ENCODE measurements around the gene SUCNR1. TPM values are rescaled to one million over a fixed set of nuclear protein-coding genes. Genes with fewer than 3 reads are reported as not detected.
"Not testable (repeated sequence)": the region's sequence is repeated elsewhere in the genome, so short reads cannot be mapped to it uniquely, and the experiment has no call there.

Gene SUCNR1
- polyA plus RNA-seq, 3 donors from 2014 or later, result 0.06 to 0.12 TPM; not detected in 1

DNA sequence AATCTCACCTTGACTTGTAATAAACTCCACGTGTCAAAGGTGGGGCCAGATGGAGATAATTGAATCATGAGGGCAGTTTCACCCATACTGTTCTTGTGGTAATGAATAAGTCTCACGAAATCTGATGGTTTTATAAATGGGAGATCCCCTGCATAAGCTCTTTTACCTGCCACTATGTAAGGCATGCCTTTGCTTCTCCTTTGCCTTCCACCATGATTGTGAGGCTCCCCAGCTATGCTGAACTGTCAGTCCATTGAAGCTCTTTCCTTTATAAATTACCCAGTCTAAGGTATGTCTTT, 45.5 kb downstream of the SUCNR1 start:
- Mint-ChIP-seq H3K4me3 (no peak overlapping the region), H3K27me3 (ENCODE audit: low read depth in 3 of 3) (no peaks in the 10 kb centered on the region), H3K36me3 (no peaks in the 10 kb centered on the region), H3K4me1 (no peaks in the 10 kb centered on the region), H3K27ac (peak overlapping the region in 1 of 6 donors; percentile 29), H3K9me3 (no peaks in the 10 kb centered on the region)
- DNase-seq, result no peak

DNA sequence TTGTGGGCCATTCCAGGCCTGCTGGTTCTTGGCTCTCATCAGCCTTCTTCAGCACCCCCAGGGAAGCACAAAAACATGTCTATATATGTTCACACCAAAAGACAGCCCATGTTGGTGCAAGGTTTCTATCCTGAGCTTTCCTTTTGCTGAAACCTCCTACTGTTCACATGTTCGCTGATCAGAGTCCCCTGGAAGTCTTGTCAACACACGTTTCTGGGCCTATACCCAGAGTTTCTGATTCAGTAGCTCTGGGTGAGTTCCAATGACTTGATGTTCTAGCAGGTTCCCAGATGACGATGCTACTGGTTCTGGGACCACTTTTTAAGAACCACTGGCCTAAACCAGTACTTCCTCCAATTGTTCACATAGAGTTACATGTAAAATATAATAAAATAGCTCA, 46.0 kb downstream of the SUCNR1 start:
- Mint-ChIP-seq H3K4me1 (no peaks in the 10 kb centered on the region), H3K27ac (peak overlapping the region in 1 of 6 donors; percentile 29)

DNA sequence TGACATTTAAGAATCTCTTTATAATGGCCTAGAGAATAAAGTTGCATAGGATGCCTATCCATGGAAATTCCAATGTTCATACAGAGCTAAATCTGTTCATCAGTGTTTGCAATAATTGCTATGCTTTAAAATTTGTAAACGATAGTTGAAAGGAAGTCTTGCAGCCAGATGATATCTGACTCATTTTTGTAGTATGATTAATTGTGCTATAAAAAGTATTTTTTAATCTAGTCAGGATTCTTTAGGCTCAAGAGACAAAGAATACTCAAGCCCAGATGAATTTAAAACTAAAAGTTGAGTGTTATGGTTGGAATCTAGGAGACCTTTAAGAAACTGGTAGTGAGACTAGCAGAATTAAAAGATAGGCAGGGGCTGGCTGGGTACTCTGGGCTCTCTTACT, 50.5 kb downstream of the SUCNR1 start:
- Mint-ChIP-seq H3K36me3 (no peaks in the 10 kb centered on the region), H3K27me3 (ENCODE audit: low read depth in 3 of 3) (peaks cover 0 to 3% (median 0%) of the 10 kb centered on the region in 3 donors), H3K9me3 (no peaks in the 10 kb centered on the region), H3K27ac (no peak overlapping the region), H3K4me3 (no peak overlapping the region), H3K4me1 (no peaks in the 10 kb centered on the region)
- no peak for DNase-seq

More for the DNA sequence above, 46.0 kb downstream of the SUCNR1 start:
- Mint-ChIP-seq H3K27me3 (ENCODE audit: low read depth in 3 of 3) (no peaks in the 10 kb centered on the region), H3K9me3 (no peaks in the 10 kb centered on the region), H3K36me3 (no peaks in the 10 kb centered on the region), H3K4me3 (no peak overlapping the region)
- DNase-seq, result no peak

DNA sequence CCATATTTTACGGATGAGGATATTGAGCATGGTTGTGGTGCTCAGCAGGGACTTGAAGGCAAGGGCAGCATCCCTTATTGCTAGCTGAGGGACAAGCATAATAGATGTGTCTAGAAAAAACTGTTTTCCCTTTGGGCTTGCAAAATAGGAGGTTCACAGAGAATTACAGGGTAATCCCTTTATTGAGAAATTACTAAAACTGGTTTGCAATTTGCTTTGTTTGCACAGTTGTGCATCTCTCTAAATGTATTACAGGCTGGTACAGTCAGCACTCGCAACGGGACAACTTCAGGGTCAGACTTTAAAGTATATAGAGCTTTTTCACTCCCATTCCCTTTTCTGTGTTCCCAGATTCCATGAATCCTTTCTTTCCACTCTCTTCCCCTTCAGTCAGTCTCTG, 51.3 kb downstream of the SUCNR1 start:
- H3K36me3 Mint-ChIP-seq, result no peaks in the 10 kb centered on the region
- H3K4me1 Mint-ChIP-seq, result no peaks in the 10 kb centered on the region
- peaks cover 0 to 7% (median 0%) of the 10 kb centered on the region in 3 donors for H3K27me3 Mint-ChIP-seq (ENCODE audit: low read depth in 3 of 3)
- H3K27ac Mint-ChIP-seq, result no peak overlapping the region
- no peak overlapping the region for H3K4me3 Mint-ChIP-seq
- no peaks in the 10 kb centered on the region for H3K9me3 Mint-ChIP-seq
- no peak for DNase-seq

DNA sequence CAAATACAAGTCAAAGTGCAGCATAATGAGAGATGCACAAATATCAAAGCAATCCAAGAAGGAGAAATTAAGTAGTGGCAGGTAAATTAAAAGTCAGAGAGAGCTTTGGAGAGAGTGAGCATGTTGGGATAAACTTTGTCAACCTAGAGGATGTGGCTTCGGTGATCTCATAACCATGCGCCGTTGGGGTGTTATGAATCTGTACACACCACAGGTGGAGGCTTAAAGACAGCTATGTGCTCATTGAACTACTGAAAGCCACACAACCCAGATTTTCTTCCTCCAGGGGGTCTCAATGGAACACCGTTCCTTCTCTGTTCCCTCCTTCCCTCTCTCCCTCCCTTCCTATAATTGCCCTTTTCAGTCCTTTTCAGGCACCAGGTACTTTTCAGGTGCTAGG, 52.0 kb downstream of the SUCNR1 start:
- no peak for DNase-seq
- Mint-ChIP-seq H3K4me1 (no peaks in the 10 kb centered on the region), H3K27ac (no peak overlapping the region), H3K4me3 (no peak overlapping the region), H3K27me3 (ENCODE audit: low read depth in 3 of 3) (peaks cover 0 to 7% (median 0%) of the 10 kb centered on the region in 3 donors), H3K36me3 (no peaks in the 10 kb centered on the region), H3K9me3 (no peaks in the 10 kb centered on the region)

DNA sequence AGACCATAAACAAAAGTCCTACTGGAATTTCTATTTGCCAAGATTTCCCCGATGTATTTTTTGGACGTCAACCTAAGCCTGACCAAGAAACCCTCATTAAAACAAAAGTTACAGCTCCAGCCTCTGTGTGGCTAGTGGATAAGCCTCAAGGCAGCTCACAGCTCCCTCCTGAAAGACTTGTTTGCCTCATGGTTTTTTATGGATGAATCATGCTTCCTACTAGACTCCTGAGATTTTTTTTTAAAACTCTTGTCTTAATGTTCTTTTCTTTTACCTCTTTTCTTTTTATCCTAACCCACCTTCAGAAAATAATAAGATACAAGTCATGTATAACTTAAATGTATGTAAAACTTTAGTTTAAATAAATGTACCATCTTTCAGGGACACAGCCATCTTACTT, 52.4 kb downstream of the SUCNR1 start:
- no peaks in the 10 kb centered on the region for H3K4me1 Mint-ChIP-seq
- peaks cover 0 to 7% (median 0%) of the 10 kb centered on the region in 3 donors for H3K27me3 Mint-ChIP-seq (ENCODE audit: low read depth in 3 of 3)
- H3K36me3 Mint-ChIP-seq, result no peaks in the 10 kb centered on the region
- H3K27ac Mint-ChIP-seq, result no peak overlapping the region
- DNase-seq, result no peak
- H3K9me3 Mint-ChIP-seq, result no peaks in the 10 kb centered on the region
- no peak overlapping the region for H3K4me3 Mint-ChIP-seq

DNA sequence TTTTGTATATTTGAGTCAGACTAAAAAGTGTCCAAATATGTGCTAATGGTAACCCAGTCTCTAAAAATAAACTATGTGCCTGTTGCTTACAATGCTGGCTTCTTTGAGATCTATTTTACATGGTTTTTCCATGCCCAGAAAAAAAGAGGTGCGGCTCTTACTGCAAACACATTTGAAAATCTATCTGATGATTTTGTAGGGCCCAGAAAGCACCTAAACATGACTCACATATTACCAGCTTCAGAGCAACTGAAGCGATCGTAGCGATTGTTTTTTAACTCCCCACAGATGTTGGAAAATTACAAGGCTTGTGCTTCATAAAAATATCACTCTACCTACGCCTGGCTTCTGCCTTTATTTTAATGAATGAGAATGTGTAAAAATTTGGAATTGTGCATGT, 53.5 kb downstream of the SUCNR1 start:
- DNase-seq, result no peak
- Mint-ChIP-seq H3K9me3 (no peaks in the 10 kb centered on the region), H3K4me3 (no peak overlapping the region), H3K27me3 (ENCODE audit: low read depth in 3 of 3) (peaks cover 0 to 7% (median 2%) of the 10 kb centered on the region in 3 donors), H3K36me3 (no peaks in the 10 kb centered on the region), H3K4me1 (no peaks in the 10 kb centered on the region), H3K27ac (no peak overlapping the region)

DNA sequence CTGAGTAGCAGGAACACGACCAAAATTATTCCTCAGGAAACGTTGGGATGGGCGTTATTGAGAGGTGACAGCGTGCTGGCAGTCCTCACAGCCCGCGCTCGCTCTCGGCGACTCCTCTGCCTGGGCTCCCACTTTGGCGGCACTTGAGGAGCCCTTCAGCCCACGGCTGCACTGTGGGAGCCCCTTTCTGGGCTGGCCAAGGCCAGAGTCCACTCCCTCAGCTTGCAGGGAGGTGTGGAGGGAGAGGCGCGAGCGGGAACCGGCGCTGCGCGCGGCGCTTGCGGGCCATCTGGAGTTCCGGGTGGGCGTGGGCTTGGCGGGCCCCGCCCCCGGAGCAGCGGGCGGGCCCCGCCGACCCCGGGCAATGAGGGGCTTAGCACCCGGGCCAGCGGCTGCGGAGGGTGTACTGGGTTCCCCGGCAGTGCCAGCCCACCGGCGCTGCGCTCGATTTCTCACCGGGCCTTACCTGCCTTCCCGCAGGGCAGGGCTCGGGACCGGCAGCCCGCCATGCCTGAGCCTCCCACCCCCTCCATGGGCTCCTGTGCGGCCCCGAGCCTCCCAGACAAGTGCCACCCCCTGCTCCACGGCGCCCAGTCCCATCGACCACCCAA, 54.6 kb downstream of the SUCNR1 start:
- not testable (repeated sequence) for DNase-seq; H3K4me3 Mint-ChIP-seq; H3K9me3 Mint-ChIP-seq; H3K4me1 Mint-ChIP-seq; H3K36me3 Mint-ChIP-seq; H3K27me3 Mint-ChIP-seq (ENCODE audit: low read depth in 3 of 3); H3K27ac Mint-ChIP-seq

DNA sequence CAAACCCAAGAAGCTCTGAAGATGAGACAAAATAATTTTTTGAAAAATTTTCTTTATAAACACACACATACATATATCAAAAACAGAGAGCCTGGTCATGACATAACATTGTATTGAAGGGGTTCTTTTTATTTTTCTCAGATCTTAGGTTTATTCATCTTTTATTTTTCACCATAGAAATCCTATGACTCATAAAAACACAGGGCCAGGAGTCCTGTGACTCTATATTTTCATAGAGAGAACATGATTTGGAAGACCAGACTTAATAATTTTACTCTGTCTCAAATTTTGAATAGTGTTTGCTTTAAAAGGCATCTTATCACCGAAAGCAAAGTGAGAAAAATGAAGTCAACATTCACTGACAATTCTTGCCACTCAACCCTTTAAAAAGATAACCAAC, 57.7 kb downstream of the SUCNR1 start:
- Mint-ChIP-seq H3K9me3 (no peaks in the 10 kb centered on the region), H3K27ac (no peak overlapping the region), H3K27me3 (ENCODE audit: low read depth in 3 of 3) (peaks cover 0 to 7% (median 3%) of the 10 kb centered on the region in 3 donors), H3K4me1 (no peaks in the 10 kb centered on the region), H3K4me3 (no peak overlapping the region), H3K36me3 (no peaks in the 10 kb centered on the region)
- no peak for DNase-seq

DNA sequence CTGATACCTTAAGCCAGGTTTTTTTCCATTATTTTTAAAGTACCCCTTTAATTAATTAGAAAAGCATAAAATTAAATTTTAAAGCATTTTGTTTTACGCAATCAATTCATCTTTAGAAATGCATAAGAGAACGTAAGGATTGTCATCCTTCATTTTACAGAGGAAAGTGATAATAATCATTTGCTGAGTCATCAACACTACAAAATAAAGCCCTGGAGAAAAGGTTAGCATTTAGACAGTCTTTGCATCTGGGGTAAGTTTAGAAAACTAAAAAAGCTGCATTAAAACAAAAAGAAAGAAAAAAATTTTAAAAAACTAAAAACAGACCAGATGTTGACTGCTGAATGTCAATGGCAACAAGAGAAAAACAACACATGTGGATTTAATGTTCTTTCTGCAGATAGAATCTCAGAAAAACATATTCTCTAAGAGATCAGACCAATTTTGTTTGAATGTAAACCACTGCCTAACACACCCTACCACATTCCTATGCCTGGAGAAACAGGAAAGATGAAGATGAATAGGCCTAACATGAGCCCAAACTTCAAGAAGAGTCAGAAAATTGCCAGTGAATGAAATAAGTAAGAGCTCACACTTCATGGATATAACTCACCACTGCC, 59.9 kb downstream of the SUCNR1 start:
- Mint-ChIP-seq H3K9me3 (no peaks in the 10 kb centered on the region), H3K4me3 (no peak overlapping the region), H3K27ac (no peak overlapping the region), H3K4me1 (no peaks in the 10 kb centered on the region), H3K36me3 (no peaks in the 10 kb centered on the region), H3K27me3 (ENCODE audit: low read depth in 3 of 3) (peaks cover 0 to 7% (median 3%) of the 10 kb centered on the region in 3 donors)
- no peak for DNase-seq

Other genes with a start within 250 kb of the SUCNR1 start
- gene AADACL2, start 139.7 kb upstream of the SUCNR1 start, polyA plus RNA-seq, result not detected
- gene AADAC, start 59.5 kb upstream of the SUCNR1 start, polyA plus RNA-seq, result not detected